IPS-18c (cell line): ENCODE measurements around the gene CEP41.

Experiments used
- H3K4me3 ChIP-seq: 2 replicates; pipeline ENCODE4 v1.7.0; 2013; ENCODE audit warnings: low read depth, mild to moderate bottlenecking, low read length, moderate library complexity; ENCODE audit not compliant: insufficient read depth
- H3K9me3 ChIP-seq: one replicate; pipeline ENCODE4 v1.6.1; 2013; ENCODE audit warnings: mild to moderate bottlenecking, low read length, moderate library complexity; ENCODE audit not compliant: control insufficient read depth, insufficient read depth

Gene CEP41

GRCh38 chr7:130352194-130353074, 88.4 kb downstream of the CEP41 start:
- Histone ChIP-seq H3K9me3 (peaks cover 2% of the 10 kb centered on the region), H3K4me3 (no peak overlapping the region)

- Histone ChIP-seq H3K9me3 (peaks cover 2% of the 10 kb centered on the region), H3K4me3 (no peak overlapping the region)
These were observed 89.1 kb downstream of the CEP41 start for GRCh38 chr7:130351791-130352090.

- Histone ChIP-seq H3K9me3 (peaks cover 2% of the 10 kb centered on the region), H3K4me3 (no peak overlapping the region)
These were observed 89.6 kb downstream of the CEP41 start for GRCh38 chr7:130350945-130351790.

GRCh38 chr7:130349911-130350782, 90.7 kb downstream of the CEP41 start:
- Histone ChIP-seq H3K9me3 (peaks cover 2% of the 10 kb centered on the region), H3K4me3 (no peak overlapping the region)

GRCh38 chr7:130346941-130347340, 93.9 kb downstream of the CEP41 start:
- Histone ChIP-seq H3K9me3 (no peaks in the 10 kb centered on the region), H3K4me3 (no peak overlapping the region)

- Histone ChIP-seq H3K4me3 (no peak overlapping the region), H3K9me3 (no peaks in the 10 kb centered on the region)
These were observed 94.5 kb downstream of the CEP41 start for GRCh38 chr7:130346177-130346905.

GRCh38 chr7:130345725-130346124, 95.1 kb downstream of the CEP41 start:
- Histone ChIP-seq H3K4me3 (no peak overlapping the region), H3K9me3 (no peaks in the 10 kb centered on the region)

GRCh38 chr7:130345136-130345535, 95.7 kb downstream of the CEP41 start:
- Histone ChIP-seq H3K4me3 (no peak overlapping the region; the same call in 1 of the 2 replicates), H3K9me3 (no peaks in the 10 kb centered on the region)

GRCh38 chr7:130344271-130344866, 96.4 kb downstream of the CEP41 start, which contains the start of gene CPA5:
Gene CPA5, plus strand, starts transcription at chr7:130344816. Its CDS starts 1,670 bp downstream, at chr7:130346486.
- H3K4me3 ChIP-seq = no peak within 1 kb of the TSS; the same call in 1 of the 2 replicates
- no peaks in the 10 kb centered on the region for H3K9me3 ChIP-seq
